KMS-11 (cell line): ENCODE results near the gene ST8SIA4.
"Not testable (repeated sequence)": the region's sequence is repeated elsewhere in the genome, so short reads cannot be mapped to it uniquely, and the experiment has no call there.

Experiments used
- H2AFZ ChIP-seq: fragments of 200-600 bp; sonication (generic); 2 replicates; pipeline ENCODE4 v1.6.1; 2016; ENCODE audit warnings: antibody characterized with exemption, mixed run types, low read depth
- H3K27ac ChIP-seq: fragments of 200-600 bp; sonication (generic); 2 replicates; pipeline ENCODE4 v1.6.1; 2016; ENCODE audit warnings: mild to moderate bottlenecking, mixed run types
- H3K27me3 ChIP-seq: fragments of 200-600 bp; sonication (generic); 2 replicates; pipeline ENCODE4 v1.6.1; 2017; ENCODE audit warnings: mild to moderate bottlenecking, low read depth, mixed run types, moderate library complexity; ENCODE audit not compliant: insufficient read depth
- H3K36me3 ChIP-seq: fragments of 200-600 bp; sonication (generic); 2 replicates; pipeline ENCODE4 v1.6.1; 2017; ENCODE audit warnings: mild to moderate bottlenecking, mixed run types; ENCODE audit not compliant: insufficient read depth
- H3K4me1 ChIP-seq: fragments of 200-600 bp; sonication (generic); 2 replicates; pipeline ENCODE4 v1.6.1; 2016; ENCODE audit warnings: mild to moderate bottlenecking, low read depth, mixed run types; ENCODE audit not compliant: poor library complexity, severe bottlenecking
- H3K4me2 ChIP-seq: fragments of 200-600 bp; sonication (generic); 2 replicates; pipeline ENCODE4 v1.7.0; 2016; ENCODE audit warnings: mild to moderate bottlenecking, mixed run types
- H3K4me3 ChIP-seq: fragments of 200-600 bp; sonication (generic); IDR thresholded peaks from 2 replicates; pipeline ENCODE4 v1.6.1; 2017; ENCODE audit warnings: low read depth, low read length, mixed read lengths; ENCODE audit not compliant: insufficient read depth
- H3K79me2 ChIP-seq: fragments of 200-600 bp; sonication (generic); 2 replicates; pipeline ENCODE4 v1.6.1; 2016; ENCODE audit warnings: low read depth, mixed run types; ENCODE audit not compliant: insufficient read depth
- H3K9ac ChIP-seq: fragments of 200-600 bp; sonication (generic); 2 replicates; pipeline ENCODE4 v1.6.1; 2016; ENCODE audit warnings: mild to moderate bottlenecking, mixed run types
- H4K20me1 ChIP-seq: fragments of 200-600 bp; sonication (generic); 2 replicates; pipeline ENCODE4 v1.6.1; 2016; ENCODE audit warnings: mild to moderate bottlenecking, mixed run types; ENCODE audit not compliant: insufficient read depth
- CTCF ChIP-seq: fragments of 200-600 bp; sonication (generic); conservative IDR thresholded peaks from 2 replicates; pipeline ENCODE4 v1.6.1; 2017; ENCODE audit warnings: low read depth, mild to moderate bottlenecking, antibody characterized with exemption, low read length, moderate library complexity, mixed read lengths

Gene ST8SIA4

GRCh38 chr5:100790170-100790665, 112.9 kb downstream of the ST8SIA4 start:
- Histone ChIP-seq H2AFZ (peak overlapping the region; percentile 21; the same call in 1 of the 2 replicates), H3K9ac (no peak overlapping the region), H3K79me2 (no peaks in the 10 kb centered on the region), H3K27ac (peak overlapping the region; percentile 31; the same call in 1 of the 2 replicates), H3K36me3 (no peaks in the 10 kb centered on the region), H4K20me1 (no peaks in the 10 kb centered on the region), H3K27me3 (no peaks in the 10 kb centered on the region), H3K4me1 (peaks cover 49% of the 10 kb centered on the region), H3K4me3 (no peak overlapping the region), H3K4me2 (peak overlapping the region; percentile 74)
- peak; percentile 54 for TF ChIP-seq CTCF

- Histone ChIP-seq H3K27me3 (no peaks in the 10 kb centered on the region), H3K27ac (peak overlapping the region; percentile 31; the same call in 1 of the 2 replicates), H3K4me1 (peaks cover 44% of the 10 kb centered on the region), H3K4me2 (peak overlapping the region; percentile 74), H3K4me3 (no peak overlapping the region), H4K20me1 (no peaks in the 10 kb centered on the region), H3K36me3 (no peaks in the 10 kb centered on the region), H2AFZ (0 out of 2 replicates have a peak overlapping the region, but pooled peaks have one; percentile 21), H3K79me2 (no peaks in the 10 kb centered on the region), H3K9ac (no peak overlapping the region)
- no peak for TF ChIP-seq CTCF
Observed at GRCh38 chr5:100789694-100790093, 113.4 kb downstream of the ST8SIA4 start.

GRCh38 chr5:100788417-100788816, 114.7 kb downstream of the ST8SIA4 start:
- H3K27me3 ChIP-seq: no peaks in the 10 kb centered on the region
- no peak overlapping the region for H2AFZ ChIP-seq

GRCh38 chr5:100787648-100788047, 115.4 kb downstream of the ST8SIA4 start:
- no peak overlapping the region for H2AFZ ChIP-seq
- no peaks in the 10 kb centered on the region for H4K20me1 ChIP-seq
- peaks cover 44% of the 10 kb centered on the region for H3K4me1 ChIP-seq
- H3K79me2 ChIP-seq: no peaks in the 10 kb centered on the region
- no peaks in the 10 kb centered on the region for H3K36me3 ChIP-seq
- H3K27me3 ChIP-seq: no peaks in the 10 kb centered on the region
- no peak overlapping the region for H3K27ac ChIP-seq
- no peak for TF ChIP-seq CTCF
- no peak overlapping the region for H3K9ac ChIP-seq
- H3K4me3 ChIP-seq: no peak overlapping the region
- H3K4me2 ChIP-seq: no peak overlapping the region

More at GRCh38 chr5:100788417-100788816, 114.7 kb downstream of the ST8SIA4 start:
- Histone ChIP-seq H4K20me1 (no peaks in the 10 kb centered on the region), H3K79me2 (no peaks in the 10 kb centered on the region), H3K4me2 (no peak overlapping the region), H3K9ac (no peak overlapping the region), H3K4me3 (no peak overlapping the region), H3K27ac (no peak overlapping the region), H3K4me1 (peaks cover 44% of the 10 kb centered on the region), H3K36me3 (no peaks in the 10 kb centered on the region)
- no peak for TF ChIP-seq CTCF

GRCh38 chr5:100785536-100785935, 117.5 kb downstream of the ST8SIA4 start:
- H3K79me2 ChIP-seq, H4K20me1 ChIP-seq, H3K9ac ChIP-seq, H3K4me2 ChIP-seq, H3K27me3 ChIP-seq, H3K27ac ChIP-seq, H2AFZ ChIP-seq, H3K36me3 ChIP-seq, H3K4me3 ChIP-seq: not testable (repeated sequence)
- H3K4me1 ChIP-seq: peaks cover 36% of the 10 kb centered on the region
